Endothelial cell of umbilical vein (primary cell): ENCODE results near the gene HESX1. TPM values are rescaled to one million over a fixed set of nuclear protein-coding genes. Genes with fewer than 3 reads are reported as not detected.
A peak's percentile ranks its signal among the peaks of the same experiment; 100 is the strongest.

Experiments
- BruUV-seq: library from RNA; stranded (reverse); fragments of 400-500 nt; replicated peaks from 2 replicates; lab custom pipeline; 2021; lab: Mats Ljungman, UMichigan
- CTCF ChIA-PET: fragments of 300-600, 350-600 bp; sonication (Branson Sonifier 250); formaldehyde crosslinking; loops from one replicate; lab custom pipeline; 2021; ENCODE audit warnings: antibody characterized with exemption, inconsistent platforms; lab: Charles Lee
- POLR2A ChIA-PET: fragments of 300-600, 350-600 bp; sonication (Branson Sonifier 250); formaldehyde crosslinking; loops from one replicate; lab custom pipeline; 2021; ENCODE audit warnings: antibody characterized with exemption, inconsistent platforms; lab: Charles Lee
- DNase-seq: peaks from one replicate; pipeline ENCODE4 v3.0.0-alpha.2; 2011; ENCODE audit warnings: low read depth, low spot score
- FAIRE-seq: peaks from 2 replicates; lab custom pipeline; 2011; peaks lifted over from hg19 to GRCh38; lab: Jason Lieb, UNC
- H2AFZ ChIP-seq: 2 replicates; pipeline ENCODE4 v1.6.0; 2012; ENCODE audit warnings: low read depth, low read length, control low read depth, inconsistent platforms
- H3K27ac ChIP-seq: 2 replicates; pipeline ENCODE4 v1.5.1; 2011; ENCODE audit warnings: low read depth, mild to moderate bottlenecking, control low read depth, low read length, moderate library complexity; ENCODE audit not compliant: insufficient read depth
- H3K27me3 ChIP-seq, 2 experiments: 2 replicates each; pipeline versions ENCODE4 v1.6.0 to v1.6.1; 2011; ENCODE audit warnings: low read length in 2 of 2, mixed read lengths in 1 of 2; ENCODE audit not compliant: control insufficient read depth in 2 of 2, insufficient read depth in 2 of 2
- H3K36me3 ChIP-seq, 2 experiments: 2 replicates in 1 of 2; 3 replicates in 1 of 2; pipeline ENCODE4 v1.5.1; 2011; ENCODE audit warnings: low read length in 2 of 2, mild to moderate bottlenecking in 1 of 2, moderate library complexity in 1 of 2; ENCODE audit not compliant: control insufficient read depth in 2 of 2, insufficient read depth in 2 of 2; ENCODE audit errors: extremely low read depth in 1 of 2
- H3K4me1 ChIP-seq: 3 replicates; pipeline ENCODE4 v1.5.1; 2011; ENCODE audit warnings: mild to moderate bottlenecking, low read length; ENCODE audit not compliant: control insufficient read depth, insufficient read depth; ENCODE audit errors: extremely low read depth
- H3K4me2 ChIP-seq: 2 replicates; pipeline ENCODE4 v1.6.1; 2011; ENCODE audit warnings: low read length, control low read depth, mixed read lengths; ENCODE audit not compliant: insufficient read depth
- H3K4me3 ChIP-seq, 3 experiments: fragments of 200-600 bp in 1 of 3; sonication (generic), shearing (Covaris generic) in 1 of 3; replicated peaks in 1 of 3; 2 replicates each; pipeline ENCODE4 v1.5.1; 2011 to 2016; ENCODE audit warnings: control low read depth in 3 of 3, low read length in 3 of 3, mild to moderate bottlenecking in 2 of 3, inconsistent platforms in 1 of 3, low read depth in 1 of 3, moderate library complexity in 1 of 3; ENCODE audit not compliant: insufficient read depth in 1 of 3
- H3K79me2 ChIP-seq: 2 replicates; pipeline ENCODE4 v1.6.0; 2012; ENCODE audit warnings: low read length, inconsistent platforms; ENCODE audit not compliant: control insufficient read depth, insufficient read depth
- H3K9ac ChIP-seq: replicated peaks from 2 replicates; pipeline ENCODE3; 2011; ENCODE audit warnings: low read length, control low read depth; ENCODE audit not compliant: insufficient read depth; ENCODE audit errors: extremely low read depth
- H3K9me1 ChIP-seq: replicated peaks from 3 replicates; pipeline ENCODE4 v1.6.0; 2011; ENCODE audit warnings: mild to moderate bottlenecking, low read length; ENCODE audit not compliant: control insufficient read depth, insufficient read depth; ENCODE audit errors: extremely low read depth
- H3K9me3 ChIP-seq: replicated peaks from 2 replicates; pipeline ENCODE4 v1.5.1; 2012; ENCODE audit warnings: low read length, inconsistent platforms; ENCODE audit not compliant: control insufficient read depth, insufficient read depth
- H4K20me1 ChIP-seq: replicated peaks from 2 replicates; pipeline ENCODE3; 2011; ENCODE audit warnings: mild to moderate bottlenecking, low read length; ENCODE audit not compliant: control insufficient read depth, insufficient read depth; ENCODE audit errors: extremely low read depth
- FOS ChIP-seq: IDR thresholded peaks from 2 replicates; pipeline ENCODE4 v1.6.1; 2011; ENCODE audit warnings: mild to moderate bottlenecking, low read length, moderate library complexity, borderline replicate concordance; ENCODE audit not compliant: insufficient read depth
- GATA2 ChIP-seq: IDR thresholded peaks from 2 replicates; pipeline ENCODE4 v1.7.0; 2011; ENCODE audit warnings: low read depth, mild to moderate bottlenecking, moderate library complexity, mixed read lengths, low read length; ENCODE audit not compliant: insufficient read length, insufficient read depth
- dilution Hi-C: fragments of 300-500 bp; cut with MboI; formaldehyde crosslinking; loops from one replicate; pipeline ENCODE4 v1.15.0; 2019; ENCODE audit warnings: low sequenced_read_pairs; ENCODE audit not compliant: extremely low pct_ligation_motif_present
- intact Hi-C: fragments of 100-400 bp; cut with micrococcal nuclease; formaldehyde crosslinking; loops from one replicate; pipeline ENCODE4 v1.10.0; 2022
- polyA plus RNA-seq, 4 experiments: library from polyadenylated mRNA; depleted of rRNA in 3 of 4; stranded (reverse) in 3 of 4; unstranded in 1 of 4; fragments of >200 nt; gene quantifications; 2 replicates each; pipeline versions ENCODE4 v1.2.1 to v1.2.3, GENCODE V29; 2011 to 2012; ENCODE audit warnings: missing spikeins in 1 of 4
- total RNA-seq: library from RNA; stranded (reverse); gene quantifications from 2 replicates; pipeline ENCODE4 v1.2.3, GENCODE V29; 2021
- TF ChIP-seq, protein P1 (sequence below), 2 donors: IDR thresholded peaks; 1 replicate in 1 of 2; 2 replicates in 1 of 2; pipeline ENCODE4 v1.5.1; 2011; ENCODE audit warnings: low read length in 2 of 2, mild to moderate bottlenecking in 2 of 2, moderate library complexity in 2 of 2, control low read depth in 1 of 2, inconsistent platforms in 1 of 2, low read depth in 1 of 2; ENCODE audit not compliant: insufficient read depth in 1 of 2; ENCODE audit errors: extremely low read depth in 1 of 2

Gene HESX1
- total and polyA plus RNA-seq, 2 donors (not counting 3 experiments of a cell fraction or from before 2014, with no cell fraction given), result 0.21 to 0.58 TPM

DNA sequence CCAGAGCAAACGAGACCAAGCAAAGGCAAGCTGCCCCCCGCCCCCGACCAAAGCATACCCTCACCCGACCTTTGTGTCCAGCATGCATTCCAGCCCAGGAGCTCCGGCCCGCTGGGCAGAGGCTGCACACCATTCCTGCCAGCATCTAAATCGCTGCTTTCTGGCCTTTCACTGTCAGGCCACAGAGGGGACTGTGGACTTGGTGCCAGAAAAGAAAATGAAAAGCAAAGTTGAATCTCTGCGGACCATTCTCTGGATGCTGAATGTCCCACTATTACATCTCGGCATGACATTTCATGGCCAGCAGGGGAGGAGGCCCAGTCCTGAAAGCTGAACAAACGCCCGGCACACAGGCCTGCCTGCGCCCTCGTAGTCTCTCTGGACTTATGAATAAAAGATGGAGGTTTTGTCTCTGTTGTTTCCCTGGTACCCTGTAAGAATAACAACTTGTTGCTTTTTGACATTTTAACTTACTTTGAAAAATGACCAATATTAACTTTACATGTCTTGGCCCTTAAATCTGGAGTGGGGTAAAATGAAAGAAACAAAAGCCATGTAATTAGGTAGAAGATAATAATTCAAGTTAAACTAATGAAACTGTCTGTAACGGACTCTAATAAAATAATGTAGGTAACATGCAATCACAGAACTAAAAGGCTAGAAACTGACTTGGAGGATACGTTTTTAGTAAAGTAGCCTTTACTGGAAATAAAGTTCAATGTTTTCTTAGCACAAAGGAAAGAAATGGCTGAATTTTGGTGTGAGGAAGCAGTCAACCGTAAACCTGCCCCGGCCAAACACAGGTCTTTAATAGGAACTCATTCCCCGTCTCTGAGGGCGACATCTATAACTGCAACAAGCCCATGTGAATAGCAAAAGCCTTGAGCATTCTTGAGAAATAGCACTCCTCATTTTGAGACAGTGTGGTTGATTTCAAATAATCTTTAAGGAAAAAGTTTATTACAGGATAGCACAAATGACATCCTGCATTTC lies 47.3 kb downstream of the HESX1 start:
- no peak overlapping the region for H3K4me2 ChIP-seq
- FAIRE-seq (no peak), DNase-seq (no peak)
- dilution Hi-C loops (no loop called here), intact Hi-C loops (loop anchor here (10.0 kb wide), 1 partner anchor 158 kb away; no protein-coding TSS in a partner anchor)
- H3K27ac ChIP-seq, result no peak overlapping the region
- H3K79me2 ChIP-seq, result no peaks in the 10 kb centered on the region
- ChIA-PET POLR2A (no interaction called here), CTCF (interaction anchor here (0.8 kb wide), 1 partner anchor 53 kb away, joined by 3 read pairs; no protein-coding TSS in a partner anchor)
- peaks cover 49 to 56% of the 10 kb centered on the region in 2 experiments for H3K27me3 ChIP-seq
- H3K9me1 ChIP-seq, result no peaks in the 10 kb centered on the region
- TF ChIP-seq FOS (no peak), GATA2 (no peak)
- TF ChIP-seq, protein P1, sequence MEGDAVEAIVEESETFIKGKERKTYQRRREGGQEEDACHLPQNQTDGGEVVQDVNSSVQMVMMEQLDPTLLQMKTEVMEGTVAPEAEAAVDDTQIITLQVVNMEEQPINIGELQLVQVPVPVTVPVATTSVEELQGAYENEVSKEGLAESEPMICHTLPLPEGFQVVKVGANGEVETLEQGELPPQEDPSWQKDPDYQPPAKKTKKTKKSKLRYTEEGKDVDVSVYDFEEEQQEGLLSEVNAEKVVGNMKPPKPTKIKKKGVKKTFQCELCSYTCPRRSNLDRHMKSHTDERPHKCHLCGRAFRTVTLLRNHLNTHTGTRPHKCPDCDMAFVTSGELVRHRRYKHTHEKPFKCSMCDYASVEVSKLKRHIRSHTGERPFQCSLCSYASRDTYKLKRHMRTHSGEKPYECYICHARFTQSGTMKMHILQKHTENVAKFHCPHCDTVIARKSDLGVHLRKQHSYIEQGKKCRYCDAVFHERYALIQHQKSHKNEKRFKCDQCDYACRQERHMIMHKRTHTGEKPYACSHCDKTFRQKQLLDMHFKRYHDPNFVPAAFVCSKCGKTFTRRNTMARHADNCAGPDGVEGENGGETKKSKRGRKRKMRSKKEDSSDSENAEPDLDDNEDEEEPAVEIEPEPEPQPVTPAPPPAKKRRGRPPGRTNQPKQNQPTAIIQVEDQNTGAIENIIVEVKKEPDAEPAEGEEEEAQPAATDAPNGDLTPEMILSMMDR (IDR thresholded peaks at IDR 0.05; ENCODE audit: extremely low read depth in 1 of 2, insufficient read depth in 1 of 2, low read depth in 1 of 2, low read length in 2 of 2), result peak; percentile 7 to 23
- no peaks in the 10 kb centered on the region for H3K36me3 ChIP-seq
- BruUV-seq, result no TSS peak
- H3K4me1 ChIP-seq, result peaks cover 17% of the 10 kb centered on the region
- no peak overlapping the region for H3K4me3 ChIP-seq
- H4K20me1 ChIP-seq, result no peaks in the 10 kb centered on the region
- H3K9ac ChIP-seq, result no peak overlapping the region
- no peaks in the 10 kb centered on the region for H3K9me3 ChIP-seq
- H2AFZ ChIP-seq, result no peak overlapping the region
